ENCODE measurements around the gene CABLES2. TPM values are rescaled to one million over a fixed set of nuclear protein-coding genes. Genes with fewer than 3 reads are reported as not detected.
A peak's percentile ranks its signal among the peaks of the same experiment; 100 is the strongest.

CABLES2 gene
- total and polyA plus RNA-seq, 3 donors from 2014 or later, result 51.0 to 83.0 (median 58.6) TPM

GRCh38 chr20:62416651-62417637 is 9.9 kb upstream of the CABLES2 start:
- Histone ChIP-seq H3K36me3 (ENCODE audit: low read depth, missing control alignments) (no peaks in the 10 kb centered on the region), H3K9me3 (no peaks in the 10 kb centered on the region), H3K27ac (no peak overlapping the region), H3K4me1 (peaks cover 6% of the 10 kb centered on the region), H3K4me3 (no peak overlapping the region), H3K27me3 (no peaks in the 10 kb centered on the region)
- intact Hi-C loops (cut with DNase I; ENCODE audit: low total_unique reads), result no loop called here
- DNase-seq, result no peak
- no peak for TF ChIP-seq POLR2A (IDR thresholded peaks at IDR 0.05)
- TF ChIP-seq, protein P1, sequence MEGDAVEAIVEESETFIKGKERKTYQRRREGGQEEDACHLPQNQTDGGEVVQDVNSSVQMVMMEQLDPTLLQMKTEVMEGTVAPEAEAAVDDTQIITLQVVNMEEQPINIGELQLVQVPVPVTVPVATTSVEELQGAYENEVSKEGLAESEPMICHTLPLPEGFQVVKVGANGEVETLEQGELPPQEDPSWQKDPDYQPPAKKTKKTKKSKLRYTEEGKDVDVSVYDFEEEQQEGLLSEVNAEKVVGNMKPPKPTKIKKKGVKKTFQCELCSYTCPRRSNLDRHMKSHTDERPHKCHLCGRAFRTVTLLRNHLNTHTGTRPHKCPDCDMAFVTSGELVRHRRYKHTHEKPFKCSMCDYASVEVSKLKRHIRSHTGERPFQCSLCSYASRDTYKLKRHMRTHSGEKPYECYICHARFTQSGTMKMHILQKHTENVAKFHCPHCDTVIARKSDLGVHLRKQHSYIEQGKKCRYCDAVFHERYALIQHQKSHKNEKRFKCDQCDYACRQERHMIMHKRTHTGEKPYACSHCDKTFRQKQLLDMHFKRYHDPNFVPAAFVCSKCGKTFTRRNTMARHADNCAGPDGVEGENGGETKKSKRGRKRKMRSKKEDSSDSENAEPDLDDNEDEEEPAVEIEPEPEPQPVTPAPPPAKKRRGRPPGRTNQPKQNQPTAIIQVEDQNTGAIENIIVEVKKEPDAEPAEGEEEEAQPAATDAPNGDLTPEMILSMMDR (IDR thresholded peaks at IDR 0.05), result no peak
- WGBS, 2 donors, result 86 to 89% methylated on average over 38 to 43 of the region's 43 CpGs

- no peaks in the 10 kb centered on the region for H3K27me3 ChIP-seq
- H3K9me3 ChIP-seq, result no peaks in the 10 kb centered on the region
- intact Hi-C loops (cut with DNase I; ENCODE audit: low total_unique reads), result no loop called here
- TF ChIP-seq POLR2A (IDR thresholded peaks at IDR 0.05), result no peak
- TF ChIP-seq, protein P1 (IDR thresholded peaks at IDR 0.05), result no peak
- DNase-seq, result no peak
- no peak overlapping the region for H3K4me3 ChIP-seq
- 80 to 89% methylated on average over 8 to 21 of the region's 24 CpGs for WGBS, 2 donors
- no peaks in the 10 kb centered on the region for H3K36me3 ChIP-seq (ENCODE audit: low read depth, missing control alignments)
- no peak overlapping the region for H3K27ac ChIP-seq
- H3K4me1 ChIP-seq, result peaks cover 6% of the 10 kb centered on the region
These were observed 8.4 kb upstream of the CABLES2 start for GRCh38 chr20:62415354-62416111.

DNA sequence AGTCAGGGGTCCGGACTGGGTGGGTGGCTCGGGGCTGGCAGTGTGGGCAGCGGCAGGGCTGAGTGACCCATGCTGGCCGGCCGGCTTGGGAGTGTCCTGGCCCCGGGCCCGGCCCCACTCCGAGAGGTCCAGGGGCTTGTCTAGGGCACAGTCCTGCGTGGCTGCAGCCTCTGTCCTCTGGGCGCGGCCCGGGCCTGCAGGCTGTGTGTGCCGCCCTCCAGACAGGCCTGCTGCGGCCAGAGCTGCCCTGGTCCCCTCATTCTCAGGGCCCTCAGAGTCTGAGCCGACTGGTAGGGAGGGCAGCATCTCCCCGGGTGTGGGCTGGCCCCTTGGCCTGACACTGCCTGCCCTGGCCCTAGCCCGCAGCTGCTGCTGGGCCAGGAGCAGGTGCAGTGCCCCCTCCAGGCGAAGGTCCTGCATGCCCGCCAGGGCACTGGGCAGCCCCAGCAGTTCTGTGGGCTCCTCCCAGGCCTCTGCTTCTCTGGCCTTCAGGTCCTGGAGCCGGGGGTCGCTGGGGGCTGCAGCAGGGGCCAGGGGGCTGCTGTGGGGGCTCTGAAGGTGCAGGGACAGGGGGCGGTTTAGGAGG is 6.9 kb upstream of the CABLES2 start:
- Histone ChIP-seq H3K4me3 (no peak overlapping the region), H3K27ac (no peak overlapping the region), H3K4me1 (peaks cover 12% of the 10 kb centered on the region), H3K36me3 (ENCODE audit: low read depth, missing control alignments) (no peaks in the 10 kb centered on the region), H3K9me3 (no peaks in the 10 kb centered on the region), H3K27me3 (no peaks in the 10 kb centered on the region)
- intact Hi-C loops (cut with DNase I; ENCODE audit: low total_unique reads), result no loop called here
- DNase-seq, result no peak
- WGBS, 2 donors, result 86 to 90% methylated on average over 12 to 21 of the region's 22 CpGs
- TF ChIP-seq, protein P1 (IDR thresholded peaks at IDR 0.05), result peak in 1 of 3 experiments; percentile 10
- no peak for TF ChIP-seq POLR2A (IDR thresholded peaks at IDR 0.05)

- Histone ChIP-seq H3K4me3 (no peak overlapping the region), H3K9me3 (no peaks in the 10 kb centered on the region), H3K27me3 (no peaks in the 10 kb centered on the region), H3K36me3 (ENCODE audit: low read depth, missing control alignments) (no peaks in the 10 kb centered on the region), H3K27ac (no peak overlapping the region), H3K4me1 (peaks cover 12% of the 10 kb centered on the region)
- 95 to 100% methylated on average over 2 to 11 of the region's 11 CpGs for WGBS, 2 donors
- no peak for DNase-seq
- intact Hi-C loops (cut with DNase I; ENCODE audit: low total_unique reads), result no loop called here
- TF ChIP-seq POLR2A (IDR thresholded peaks at IDR 0.05), result no peak
- TF ChIP-seq, protein P1 (IDR thresholded peaks at IDR 0.05), result no peak
These were observed 6.0 kb upstream of the CABLES2 start for GRCh38 chr20:62413025-62413570.

Data from testis (tissue), 3 donors.